Mucosa of rectum (tissue), 2 donors: ENCODE data around the gene JCAD.

Experiments
- H3K27ac ChIP-seq, 2 donors: one replicate each; pipeline ENCODE4 v1.7.0; 2013; ENCODE audit warnings: inconsistent platforms in 2 of 2, low read depth in 2 of 2, low read length in 2 of 2
- H3K27me3 ChIP-seq, 2 donors: one replicate each; pipeline ENCODE4 v1.7.0; 2013; ENCODE audit warnings: low read length in 2 of 2; ENCODE audit not compliant: control insufficient read depth in 2 of 2, insufficient read depth in 2 of 2
- H3K36me3 ChIP-seq, 2 donors: one replicate each; pipeline ENCODE4 v1.7.0; 2013; ENCODE audit warnings: low read length in 2 of 2; ENCODE audit not compliant: control insufficient read depth in 2 of 2, insufficient read depth in 2 of 2
- H3K4me1 ChIP-seq, 2 donors: one replicate each; pipeline ENCODE4 v1.7.0; 2013; ENCODE audit warnings: low read length in 2 of 2, mild to moderate bottlenecking in 1 of 2; ENCODE audit not compliant: control insufficient read depth in 2 of 2, insufficient read depth in 2 of 2
- H3K4me3 ChIP-seq, 2 donors: one replicate each; pipeline ENCODE4 v1.7.0; 2013; ENCODE audit warnings: low read length in 2 of 2
- H3K9ac ChIP-seq, 2 donors: one replicate each; pipeline ENCODE4 v1.7.0; 2013; ENCODE audit warnings: low read length in 2 of 2, low read depth in 1 of 2, mild to moderate bottlenecking in 1 of 2
- H3K9me3 ChIP-seq, 2 donors: one replicate each; pipeline ENCODE4 v1.7.0; 2013; ENCODE audit warnings: low read length in 2 of 2; ENCODE audit not compliant: control insufficient read depth in 2 of 2
- donor health status: healthy.
- donor health status: Normal muscosa, but diverticular disease.

The JCAD gene

GRCh38 chr10:30093303-30093950 lies 34.0 kb upstream of the JCAD start:
- Histone ChIP-seq H3K4me1 (no peaks in the 10 kb centered on the region), H3K27me3 (no peaks in the 10 kb centered on the region), H3K9me3 (no peaks in the 10 kb centered on the region), H3K9ac (no peak overlapping the region), H3K27ac (no peak overlapping the region), H3K36me3 (no peaks in the 10 kb centered on the region), H3K4me3 (no peak overlapping the region)

GRCh38 chr10:30092151-30092790 lies 32.9 kb upstream of the JCAD start:
- Histone ChIP-seq H3K9ac (no peak overlapping the region), H3K36me3 (no peaks in the 10 kb centered on the region), H3K4me3 (no peak overlapping the region), H3K27me3 (no peaks in the 10 kb centered on the region), H3K27ac (no peak overlapping the region), H3K9me3 (no peaks in the 10 kb centered on the region), H3K4me1 (no peaks in the 10 kb centered on the region)

- H3K9me3 ChIP-seq, result no peaks in the 10 kb centered on the region
- H3K9ac ChIP-seq, result no peak overlapping the region
- no peak overlapping the region for H3K4me3 ChIP-seq
- H3K27ac ChIP-seq, result no peak overlapping the region
- no peaks in the 10 kb centered on the region for H3K36me3 ChIP-seq
- H3K4me1 ChIP-seq, result no peaks in the 10 kb centered on the region
- no peaks in the 10 kb centered on the region for H3K27me3 ChIP-seq
These were observed 31.8 kb upstream of the JCAD start for GRCh38 chr10:30091136-30091535.

GRCh38 chr10:30088178-30088577 lies 28.8 kb upstream of the JCAD start:
- Histone ChIP-seq H3K36me3 (no peaks in the 10 kb centered on the region), H3K4me3 (no peak overlapping the region), H3K9me3 (no peaks in the 10 kb centered on the region), H3K4me1 (no peaks in the 10 kb centered on the region), H3K27ac (no peak overlapping the region), H3K9ac (no peak overlapping the region), H3K27me3 (no peaks in the 10 kb centered on the region)

- H3K4me3 ChIP-seq, result no peak overlapping the region
- no peaks in the 10 kb centered on the region for H3K36me3 ChIP-seq
- H3K27ac ChIP-seq, result no peak overlapping the region
- no peaks in the 10 kb centered on the region for H3K4me1 ChIP-seq
- no peaks in the 10 kb centered on the region for H3K9me3 ChIP-seq
- H3K9ac ChIP-seq, result no peak overlapping the region
- H3K27me3 ChIP-seq, result no peaks in the 10 kb centered on the region
These were observed 24.5 kb upstream of the JCAD start for GRCh38 chr10:30083934-30084333.

GRCh38 chr10:30081182-30081581 lies 21.8 kb upstream of the JCAD start:
- Histone ChIP-seq H3K4me3 (no peak overlapping the region), H3K27ac (no peak overlapping the region), H3K36me3 (no peaks in the 10 kb centered on the region), H3K9me3 (no peaks in the 10 kb centered on the region), H3K9ac (no peak overlapping the region), H3K4me1 (no peaks in the 10 kb centered on the region), H3K27me3 (no peaks in the 10 kb centered on the region)

GRCh38 chr10:30080161-30080560 lies 20.8 kb upstream of the JCAD start:
- H3K9me3 ChIP-seq, result no peaks in the 10 kb centered on the region
- H3K36me3 ChIP-seq, result no peaks in the 10 kb centered on the region
- no peak overlapping the region for H3K4me3 ChIP-seq
- H3K4me1 ChIP-seq, result no peaks in the 10 kb centered on the region
- no peaks in the 10 kb centered on the region for H3K27me3 ChIP-seq
- no peak overlapping the region for H3K9ac ChIP-seq
- no peak overlapping the region for H3K27ac ChIP-seq

GRCh38 chr10:30079408-30079807 lies 20.0 kb upstream of the JCAD start:
- no peak overlapping the region for H3K9ac ChIP-seq
- no peak overlapping the region for H3K4me3 ChIP-seq
- no peaks in the 10 kb centered on the region for H3K9me3 ChIP-seq
- no peaks in the 10 kb centered on the region for H3K4me1 ChIP-seq
- H3K36me3 ChIP-seq, result no peaks in the 10 kb centered on the region
- no peak overlapping the region for H3K27ac ChIP-seq
- H3K27me3 ChIP-seq, result no peaks in the 10 kb centered on the region

GRCh38 chr10:30075481-30075880 lies 16.1 kb upstream of the JCAD start:
- H3K9ac ChIP-seq, result no peak overlapping the region
- no peak overlapping the region for H3K27ac ChIP-seq
- no peak overlapping the region for H3K4me3 ChIP-seq
- no peaks in the 10 kb centered on the region for H3K27me3 ChIP-seq
- H3K36me3 ChIP-seq, result no peaks in the 10 kb centered on the region
- H3K4me1 ChIP-seq, result no peaks in the 10 kb centered on the region
- no peaks in the 10 kb centered on the region for H3K9me3 ChIP-seq

GRCh38 chr10:30074933-30075332 lies 15.5 kb upstream of the JCAD start:
- Histone ChIP-seq H3K4me3 (no peak overlapping the region), H3K9me3 (no peaks in the 10 kb centered on the region), H3K27ac (no peak overlapping the region), H3K9ac (no peak overlapping the region), H3K36me3 (no peaks in the 10 kb centered on the region), H3K4me1 (no peaks in the 10 kb centered on the region), H3K27me3 (no peaks in the 10 kb centered on the region)
